Heart left ventricle (tissue), 16 donors: ENCODE results near the gene WDR41. TPM values are rescaled to one million over a fixed set of nuclear protein-coding genes. Genes with fewer than 3 reads are reported as not detected.
A peak's percentile ranks its signal among the peaks of the same experiment; 100 is the strongest.

ENCODE experiments used
- ATAC-seq, 4 donors: fragments of 200-7000 bp; cut with Tn5 transposase; one replicate each; pipeline ENCODE4 v1.9.1; 2020 to 2022; ENCODE audit warnings: moderate library complexity in 4 of 4, mild to moderate bottlenecking in 3 of 4, moderate number of reproducible peaks in 1 of 4
- DNase-seq, 5 donors: peaks; one replicate each; pipeline ENCODE4 v3.0.0-alpha.2; 2020
- H3K27ac ChIP-seq, 12 donors: fragments of 200-600 bp; sonication (generic) in 4 of 12; one replicate each; pipeline versions ENCODE4 v1.5.0 to v1.8.0; 2016 to 2022; ENCODE audit warnings: mild to moderate bottlenecking in 2 of 12
- H3K27me3 ChIP-seq, 9 donors: fragments of 200-600 bp; sonication (generic) in 2 of 9; one replicate each; pipeline versions ENCODE4 v1.5.1 to v1.8.0; 2016 to 2022; ENCODE audit warnings: mild to moderate bottlenecking in 3 of 9
- H3K36me3 ChIP-seq, 9 donors: fragments of 200-600 bp; sonication (generic) in 2 of 9; one replicate each; pipeline versions ENCODE4 v1.5.0 to v1.8.0; 2018 to 2022; ENCODE audit warnings: mild to moderate bottlenecking in 2 of 9
- H3K4me1 ChIP-seq, 12 donors: fragments of 200-600 bp; sonication (generic) in 4 of 12; one replicate each; pipeline versions ENCODE4 v1.5.0 to v1.8.0; 2016 to 2022; ENCODE audit warnings: mild to moderate bottlenecking in 3 of 12
- H3K4me3 ChIP-seq, 12 donors: fragments of 200-600 bp; sonication (generic) in 4 of 12; one replicate each; pipeline versions ENCODE4 v1.5.0 to v1.8.0; 2017 to 2022; ENCODE audit warnings: mild to moderate bottlenecking in 9 of 12, moderate library complexity in 4 of 12
- H3K9me3 ChIP-seq, 12 donors: fragments of 200-600 bp; sonication (generic) in 4 of 12; one replicate each; pipeline versions ENCODE4 v1.5.0 to v1.8.0; 2016 to 2022; ENCODE audit warnings: mild to moderate bottlenecking in 1 of 12
- POLR2A ChIP-seq, 2 donors: fragments of 450-650 bp; IDR thresholded peaks; one replicate each; pipeline ENCODE4 v1.6.1; 2017; ENCODE audit warnings: antibody characterized with exemption in 2 of 2, mild to moderate bottlenecking in 2 of 2, moderate library complexity in 2 of 2
- WGBS, 4 donors: extraction: QIAGEN DNeasy Blood & Tissue Kit in 2 of 4; methylation state at CpG; one replicate each; pipeline versions ENCODE4 v1.1.5 to v1.1.7; 2013 to 2018; 5-methylcytosine and 5-hydroxymethylcytosine counted together
- intact Hi-C, 10 donors: fragments of 100-400 bp; cut with DNase I; formaldehyde crosslinking; loops; one replicate each; pipeline versions ENCODE4 v1.11.1 to v1.14.2; 2022
- polyA plus RNA-seq, 2 donors: library from polyadenylated mRNA; stranded (reverse); fragments of 200-250 nt; gene quantifications; one replicate each; pipeline ENCODE4 v1.2.3, GENCODE V29; 2013
- total RNA-seq, 9 donors: library from RNA; depleted of rRNA in 2 of 9; stranded (reverse); fragments of >200 nt in 2 of 9; fragmentation: NEBNext Ultra II Directional in 3 of 9; extraction: Animal tissue kit (Norgen Biotek cat#: 25700) in 3 of 9; gene quantifications; one replicate each; pipeline versions ENCODE4 v1.1.0 to v1.2.4, GENCODE V29; 2016 to 2023
- TF ChIP-seq, protein P1 (sequence below), 12 donors: fragments of 200-600 bp; sonication (generic) in 4 of 12; IDR thresholded peaks; one replicate each; pipeline versions ENCODE4 v1.5.0 to v1.8.0; 2018 to 2022; ENCODE audit warnings: antibody characterized with exemption in 12 of 12, mild to moderate bottlenecking in 5 of 12
- donor health status: ischemic (EF 13 %, LVEDD 7.1; RV severe dilation, severe dysfunction).
- donor health status: healthy with polysubstance abuse.
- donor health status: DM: no; HTN: yes; CAD: no.
- donor health status: DM: no; HTN: no; CAD: no.
- donor health status: ischemic (EF 25% LVEDD 6.9; RV normal size, moderate dysfunction).
- donor health status: ischemic (EF 25% LVEDD 5.7; RV mildly dilated, moderate dysfunction).
- donor health status: healthy.
- donor health status: DM: yes; HTN: yes; CAD: no.
- donor health status: ischemic (EF 35%, LVEDD 5.7; RV mildly dilated, moderate dysfunction).
- donor health status: nonischemic (EF 11% LVEDD 7.7; RV severe dilation, severe dysfunction).
- donor health status: DM: yes; HTN: yes; CAD: no.
- donor health status: PGD.
- donor health status: ischemic (EF 29% LVEDD 5.4; RV normal size, mild dysfunction).
- donor health status: nonischemic (EF 23%, LVEDD 6.1; RV moderate dilation, normal function).

The WDR41 gene
- total and polyA plus RNA-seq, 11 donors = 7.9 to 50.9 (median 35.0) TPM

GRCh38 chr5:77437194-77437593 is 54.9 kb downstream of the WDR41 start:
- H3K4me1 ChIP-seq = no peaks in the 10 kb centered on the region
- H3K27me3 ChIP-seq = no peaks in the 10 kb centered on the region
- TF ChIP-seq, protein P1, sequence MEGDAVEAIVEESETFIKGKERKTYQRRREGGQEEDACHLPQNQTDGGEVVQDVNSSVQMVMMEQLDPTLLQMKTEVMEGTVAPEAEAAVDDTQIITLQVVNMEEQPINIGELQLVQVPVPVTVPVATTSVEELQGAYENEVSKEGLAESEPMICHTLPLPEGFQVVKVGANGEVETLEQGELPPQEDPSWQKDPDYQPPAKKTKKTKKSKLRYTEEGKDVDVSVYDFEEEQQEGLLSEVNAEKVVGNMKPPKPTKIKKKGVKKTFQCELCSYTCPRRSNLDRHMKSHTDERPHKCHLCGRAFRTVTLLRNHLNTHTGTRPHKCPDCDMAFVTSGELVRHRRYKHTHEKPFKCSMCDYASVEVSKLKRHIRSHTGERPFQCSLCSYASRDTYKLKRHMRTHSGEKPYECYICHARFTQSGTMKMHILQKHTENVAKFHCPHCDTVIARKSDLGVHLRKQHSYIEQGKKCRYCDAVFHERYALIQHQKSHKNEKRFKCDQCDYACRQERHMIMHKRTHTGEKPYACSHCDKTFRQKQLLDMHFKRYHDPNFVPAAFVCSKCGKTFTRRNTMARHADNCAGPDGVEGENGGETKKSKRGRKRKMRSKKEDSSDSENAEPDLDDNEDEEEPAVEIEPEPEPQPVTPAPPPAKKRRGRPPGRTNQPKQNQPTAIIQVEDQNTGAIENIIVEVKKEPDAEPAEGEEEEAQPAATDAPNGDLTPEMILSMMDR (IDR thresholded peaks at IDR 0.05) = peak in 5 of 12 donors; percentile 25 to 37 (median 29)
- TF ChIP-seq POLR2A (IDR thresholded peaks at IDR 0.05) = no peak
- peaks cover 0 to 97% (median 75%) of the 10 kb centered on the region in 9 donors for H3K36me3 ChIP-seq
- intact Hi-C loops = loop anchor here in 5 of 10 donors (5.0 to 10.0 kb wide), 3 partner anchors 290 to 295 kb away; no protein-coding TSS in a partner anchor
- H3K27ac ChIP-seq = no peak overlapping the region
- H3K4me3 ChIP-seq = no peak overlapping the region
- ATAC-seq (no peak), DNase-seq (no peak)
- WGBS, 4 donors = 84 to 89% (median 88%) methylated on average over 5 of the region's 5 CpGs
- H3K9me3 ChIP-seq = no peaks in the 10 kb centered on the region

- no peaks in the 10 kb centered on the region for H3K27me3 ChIP-seq
- no peak for DNase-seq
- H3K4me3 ChIP-seq = no peak overlapping the region
- peaks cover 0 to 12% (median 0%) of the 10 kb centered on the region in 12 donors for H3K4me1 ChIP-seq
- intact Hi-C loops = loop anchor here in 3 of 10 donors (10.0 kb wide), 1 partner anchor 287 kb away; no protein-coding TSS in a partner anchor
- TF ChIP-seq POLR2A (IDR thresholded peaks at IDR 0.05) = no peak
- TF ChIP-seq, protein P1 (IDR thresholded peaks at IDR 0.05) = no peak
- peaks cover 0 to 86% (median 76%) of the 10 kb centered on the region in 9 donors for H3K36me3 ChIP-seq
- WGBS, 4 donors = 91 to 97% (median 94%) methylated on average over 1 of the region's 1 CpG
- no peak for ATAC-seq
- no peaks in the 10 kb centered on the region for H3K9me3 ChIP-seq
- H3K27ac ChIP-seq = no peak overlapping the region
Observed at GRCh38 chr5:77431719-77432118, 60.4 kb downstream of the WDR41 start.

DNA sequence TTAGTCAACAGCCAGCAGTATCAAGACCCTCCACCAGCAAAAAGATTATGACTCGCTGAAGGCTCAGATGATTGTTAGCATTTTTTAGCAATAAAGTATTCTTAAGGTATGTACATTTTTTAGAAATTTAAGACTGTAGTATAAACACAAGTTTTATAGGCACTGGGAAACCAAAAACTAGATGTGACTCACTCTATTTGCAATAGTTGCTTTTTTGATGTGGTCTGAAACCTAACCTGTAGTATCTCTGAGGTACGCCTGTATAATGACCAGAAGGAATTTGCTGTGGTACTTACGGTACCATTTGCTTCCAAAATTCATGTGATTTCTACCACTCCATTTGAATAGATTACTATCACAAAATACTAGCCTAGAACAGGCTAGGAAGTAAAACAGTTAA is 60.8 kb downstream of the WDR41 start:
- ATAC-seq (no peak), DNase-seq (no peak)
- Histone ChIP-seq H3K4me3 (no peak overlapping the region), H3K4me1 (peaks cover 0 to 12% (median 0%) of the 10 kb centered on the region in 12 donors), H3K27ac (no peak overlapping the region), H3K9me3 (no peaks in the 10 kb centered on the region), H3K36me3 (peaks cover 0 to 86% (median 76%) of the 10 kb centered on the region in 9 donors), H3K27me3 (no peaks in the 10 kb centered on the region)
- no peak for TF ChIP-seq POLR2A (IDR thresholded peaks at IDR 0.05)
- TF ChIP-seq, protein P1 (IDR thresholded peaks at IDR 0.05) = no peak
- 97 to 99% (median 97%) methylated on average over 3 of the region's 3 CpGs for WGBS, 4 donors
- intact Hi-C loops = loop anchor here in 3 of 10 donors (10.0 kb wide), 1 partner anchor 286 kb away; no protein-coding TSS in a partner anchor

- WGBS, 4 donors = 97 to 100% (median 99%) methylated on average over 1 of the region's 1 CpG
- Histone ChIP-seq H3K27me3 (no peaks in the 10 kb centered on the region), H3K27ac (no peak overlapping the region), H3K4me3 (no peak overlapping the region), H3K36me3 (peaks cover 0 to 86% (median 76%) of the 10 kb centered on the region in 9 donors), H3K4me1 (peaks cover 0 to 12% (median 0%) of the 10 kb centered on the region in 12 donors), H3K9me3 (no peaks in the 10 kb centered on the region)
- ATAC-seq (no peak), DNase-seq (no peak)
- intact Hi-C loops = loop anchor here in 3 of 10 donors (10.0 kb wide), 1 partner anchor 286 kb away; no protein-coding TSS in a partner anchor
- TF ChIP-seq POLR2A (IDR thresholded peaks at IDR 0.05) = no peak
- TF ChIP-seq, protein P1 (IDR thresholded peaks at IDR 0.05) = no peak
Observed at GRCh38 chr5:77430726-77431125, 61.4 kb downstream of the WDR41 start.
